HL-60 (cell line): Measurements from ENCODE around the gene ANKRD44.

ENCODE experiments used
- CTCF ChIP-seq: IDR thresholded peaks from one replicate; pipeline ENCODE4 v1.5.1; 2011; ENCODE audit warnings: low read length, control low read depth, inconsistent platforms; ENCODE audit not compliant: insufficient read depth
- REST ChIP-seq: IDR thresholded peaks from 2 replicates; pipeline ENCODE4 v1.6.1; 2012; ENCODE audit warnings: low read depth; ENCODE audit not compliant: insufficient replicate concordance

GRCh38 chr2:196941398-196942078, 369.0 kb downstream of the ANKRD44 start:
- TF ChIP-seq CTCF (no peak), REST (no peak)
